NT2/D1 (cell line): ENCODE measurements around the gene IRF2BP1.

Experiments used
- SUZ12 ChIP-seq: IDR thresholded peaks from 2 replicates; pipeline ENCODE4 v1.6.1; 2011; ENCODE audit not compliant: insufficient read length, insufficient read depth; ENCODE audit errors: extremely low read depth
- YY1 ChIP-seq: IDR thresholded peaks from 2 replicates; pipeline ENCODE4 v1.6.1; 2011; ENCODE audit not compliant: insufficient read length, insufficient read depth
- ZNF274 ChIP-seq: IDR thresholded peaks from 2 replicates; pipeline ENCODE4 v1.6.1; 2011; ENCODE audit warnings: mild to moderate bottlenecking, low read depth, low read length

DNA sequence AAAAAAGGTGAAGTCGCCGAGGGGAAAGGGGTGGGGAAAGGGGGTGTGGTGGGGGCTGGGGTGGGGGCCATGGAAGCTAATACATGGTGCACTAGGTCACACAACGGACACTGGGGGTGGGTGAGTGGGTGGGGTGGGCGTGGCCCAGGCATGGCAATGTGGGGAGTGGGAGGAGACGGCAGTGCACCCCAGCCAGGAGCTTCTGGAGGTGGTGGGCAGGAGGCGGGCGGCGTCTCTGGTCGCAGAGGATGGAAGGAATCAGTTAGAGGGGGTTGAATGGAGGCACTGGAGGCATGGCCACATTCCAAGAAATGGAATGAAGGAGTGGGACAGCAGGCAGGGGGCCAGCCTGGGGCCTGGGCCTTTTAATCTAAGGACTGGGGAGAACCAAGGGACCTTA, 47.8 kb upstream of the IRF2BP1 start:
- no peak for TF ChIP-seq YY1
- no peak for TF ChIP-seq ZNF274
- TF ChIP-seq SUZ12: no peak
